Choroid plexus epithelial cell (primary cell): ENCODE data around the gene PCNX4.

Source experiments
- DNase-seq: peaks from one replicate; pipeline ENCODE4 v3.0.0-alpha.2; 2010; ENCODE audit warnings: low read depth
- H3K4me3 ChIP-seq: 2 replicates; pipeline ENCODE4 v1.5.1; 2011; ENCODE audit warnings: low read depth, mild to moderate bottlenecking, control low read depth, low read length, moderate library complexity
- TF ChIP-seq, protein P1 (sequence below): conservative IDR thresholded peaks from 2 replicates; pipeline ENCODE4 v1.5.1; 2011; ENCODE audit warnings: low read depth, mild to moderate bottlenecking, control low read depth, inconsistent platforms, low read length, moderate library complexity

Gene PCNX4

DNA sequence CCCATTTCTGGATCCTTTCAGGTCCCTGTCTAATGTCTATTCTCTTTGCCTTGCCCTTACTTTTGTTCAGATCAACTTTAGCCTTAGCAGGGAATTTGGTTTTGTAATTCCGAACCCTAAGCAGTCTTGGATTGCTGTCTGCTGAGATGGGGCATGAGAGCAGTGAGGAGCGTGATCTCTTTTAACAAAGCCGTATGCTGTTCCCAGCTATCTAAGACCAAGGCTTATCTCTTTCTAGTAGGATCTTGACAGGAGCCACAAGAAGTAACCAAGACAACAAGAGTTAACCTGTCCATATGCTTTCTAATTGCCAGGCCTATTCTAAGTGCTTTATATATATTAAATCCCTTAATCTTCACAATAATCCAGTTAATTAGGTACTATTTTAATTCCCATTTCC is 78.0 kb downstream of the PCNX4 start:
- H3K4me3 ChIP-seq, result no peak overlapping the region
- TF ChIP-seq, protein P1, sequence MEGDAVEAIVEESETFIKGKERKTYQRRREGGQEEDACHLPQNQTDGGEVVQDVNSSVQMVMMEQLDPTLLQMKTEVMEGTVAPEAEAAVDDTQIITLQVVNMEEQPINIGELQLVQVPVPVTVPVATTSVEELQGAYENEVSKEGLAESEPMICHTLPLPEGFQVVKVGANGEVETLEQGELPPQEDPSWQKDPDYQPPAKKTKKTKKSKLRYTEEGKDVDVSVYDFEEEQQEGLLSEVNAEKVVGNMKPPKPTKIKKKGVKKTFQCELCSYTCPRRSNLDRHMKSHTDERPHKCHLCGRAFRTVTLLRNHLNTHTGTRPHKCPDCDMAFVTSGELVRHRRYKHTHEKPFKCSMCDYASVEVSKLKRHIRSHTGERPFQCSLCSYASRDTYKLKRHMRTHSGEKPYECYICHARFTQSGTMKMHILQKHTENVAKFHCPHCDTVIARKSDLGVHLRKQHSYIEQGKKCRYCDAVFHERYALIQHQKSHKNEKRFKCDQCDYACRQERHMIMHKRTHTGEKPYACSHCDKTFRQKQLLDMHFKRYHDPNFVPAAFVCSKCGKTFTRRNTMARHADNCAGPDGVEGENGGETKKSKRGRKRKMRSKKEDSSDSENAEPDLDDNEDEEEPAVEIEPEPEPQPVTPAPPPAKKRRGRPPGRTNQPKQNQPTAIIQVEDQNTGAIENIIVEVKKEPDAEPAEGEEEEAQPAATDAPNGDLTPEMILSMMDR, result no peak
- no peak for DNase-seq

DNA sequence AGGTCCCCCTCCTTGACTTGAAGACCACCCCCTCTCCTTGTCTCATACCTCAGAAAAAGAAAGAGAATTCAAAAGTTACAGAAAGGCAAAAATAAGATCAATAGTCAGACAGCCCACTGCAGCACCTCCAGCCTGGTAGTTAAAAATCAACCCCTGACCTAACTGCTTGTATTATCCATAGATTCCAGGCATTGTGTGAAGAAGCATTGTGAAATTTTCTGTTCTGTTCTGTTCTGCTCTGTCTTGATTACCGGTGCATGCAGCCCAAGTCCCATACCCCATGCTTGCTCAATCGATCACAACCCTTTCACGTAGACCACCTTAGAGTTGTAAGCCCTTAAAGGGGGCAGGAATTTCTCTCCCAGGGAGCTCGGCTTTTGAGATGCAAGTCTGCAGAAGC is 79.2 kb downstream of the PCNX4 start:
- no peak overlapping the region for H3K4me3 ChIP-seq
- DNase-seq, result no peak
- TF ChIP-seq, protein P1, result no peak

DNA sequence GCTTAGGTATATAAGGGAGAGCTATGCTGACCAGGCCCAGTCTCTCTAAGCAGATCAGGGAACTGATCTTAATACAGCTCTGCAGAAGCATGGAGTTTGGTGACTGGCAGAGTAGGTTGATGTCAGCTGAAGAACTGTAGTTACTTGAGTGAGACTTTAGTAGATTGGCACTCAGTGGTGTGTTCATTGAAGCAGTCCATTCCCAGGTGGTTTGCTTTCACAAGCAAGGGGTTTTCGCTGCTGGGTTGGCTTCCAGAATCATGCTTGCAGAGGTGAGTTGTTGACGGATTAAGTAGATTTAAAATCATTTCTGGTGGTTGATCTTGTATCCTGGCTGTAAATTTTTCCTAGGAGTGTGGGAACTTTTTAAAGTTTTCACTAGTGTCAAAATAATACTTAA is 80.0 kb downstream of the PCNX4 start:
- TF ChIP-seq, protein P1, result no peak
- no peak for DNase-seq
- H3K4me3 ChIP-seq, result no peak overlapping the region

DNA sequence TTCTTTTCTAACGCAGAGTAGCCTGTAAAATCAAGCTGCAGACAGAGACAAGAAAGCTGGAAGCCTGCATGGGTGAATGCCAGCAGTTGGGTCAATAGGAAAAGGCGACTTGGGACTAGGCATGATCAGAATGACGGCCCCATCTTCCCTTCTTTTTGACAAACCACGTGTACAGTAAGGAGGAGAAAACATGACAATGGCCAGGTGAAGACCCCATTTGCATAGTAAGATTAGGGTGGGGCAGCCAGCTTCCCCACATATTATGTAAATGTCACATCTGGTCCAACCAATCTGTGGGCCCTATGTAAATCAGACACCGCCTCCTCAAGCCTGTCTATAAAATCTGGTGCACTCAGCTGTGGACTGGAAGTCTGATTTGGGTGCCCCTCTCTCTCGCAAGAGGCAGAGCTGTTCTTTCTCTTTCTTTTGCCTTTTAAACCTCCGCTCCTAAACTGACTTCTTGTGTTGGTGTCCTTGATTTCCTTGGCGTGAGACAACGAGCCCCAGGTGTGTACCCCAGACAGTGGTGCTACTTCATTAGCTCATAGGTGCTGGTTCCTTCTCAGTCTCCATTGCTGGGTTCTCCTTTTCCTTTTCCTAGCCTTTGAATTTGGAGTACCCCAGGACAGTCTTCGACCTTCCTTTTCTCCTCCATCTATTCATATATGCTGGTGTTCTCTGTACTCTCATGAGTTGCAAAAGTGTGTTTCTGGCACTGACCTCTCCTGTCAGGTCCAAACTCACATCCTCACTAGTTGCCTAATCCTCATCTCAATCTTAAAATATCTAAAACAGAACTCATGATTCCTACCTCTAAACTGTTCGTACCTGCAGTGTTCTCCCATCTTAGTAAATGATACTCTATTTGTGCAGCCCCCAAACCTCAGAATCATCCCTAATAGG is 82.9 kb downstream of the PCNX4 start:
- TF ChIP-seq, protein P1, result no peak
- H3K4me3 ChIP-seq, result no peak overlapping the region
- DNase-seq, result no peak

DNA sequence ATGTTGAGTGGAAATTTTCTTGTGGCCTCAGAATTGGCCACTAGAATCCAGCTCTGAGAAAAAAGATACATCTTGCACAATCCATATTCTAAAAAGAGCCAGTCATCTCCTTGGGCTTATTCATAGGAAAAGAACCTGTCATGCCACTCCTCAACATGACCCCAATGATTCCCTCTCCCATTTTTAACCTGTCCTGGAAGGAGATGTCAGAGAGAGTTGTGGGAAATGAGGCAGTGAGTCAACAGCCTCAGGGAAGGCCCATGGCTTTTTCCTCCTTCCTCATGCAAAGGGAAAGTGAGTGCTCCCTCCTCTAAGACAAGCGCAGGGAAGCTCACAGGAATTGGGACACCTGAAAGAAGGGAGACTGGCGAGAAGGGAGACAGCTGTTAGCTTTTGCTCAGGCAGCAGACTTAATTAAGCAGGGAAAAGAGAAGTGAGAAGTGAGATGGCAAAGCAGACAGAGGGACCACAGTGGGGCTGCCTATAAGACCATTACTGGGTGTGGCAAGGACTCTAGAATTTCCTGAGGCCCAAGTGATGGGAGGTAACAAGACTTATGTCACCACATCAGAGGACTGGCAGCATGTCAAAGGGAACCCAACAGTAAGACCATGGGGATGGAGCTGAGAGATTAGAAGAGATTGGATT is 83.7 kb downstream of the PCNX4 start:
- H3K4me3 ChIP-seq, result no peak overlapping the region
- TF ChIP-seq, protein P1, result no peak
- DNase-seq, result no peak

DNA sequence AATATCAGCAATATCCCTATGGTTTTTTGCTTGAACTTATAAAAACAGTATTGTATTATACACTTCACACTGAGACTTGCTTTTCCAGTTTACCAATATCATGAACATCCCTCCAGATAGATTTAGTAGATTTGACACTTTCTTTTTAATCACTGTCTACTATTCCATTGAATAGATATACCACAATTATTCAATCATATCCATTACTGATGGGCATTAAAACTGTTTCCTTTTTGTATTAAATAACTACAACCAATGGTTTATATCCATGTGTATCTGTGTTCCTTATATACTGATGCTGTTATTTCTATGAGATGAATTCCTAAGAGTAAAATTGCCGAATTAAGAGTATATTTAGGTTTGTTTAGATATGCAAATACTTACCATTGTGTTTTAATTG is 86.4 kb downstream of the PCNX4 start:
- DNase-seq, result no peak
- TF ChIP-seq, protein P1, result no peak
- H3K4me3 ChIP-seq, result no peak overlapping the region
